Osteoblast (primary cell): ENCODE results near the gene NUP62. TPM values are rescaled to one million over a fixed set of nuclear protein-coding genes. Genes with fewer than 3 reads are reported as not detected.

Experiments
- DNase-seq: peaks from one replicate; pipeline ENCODE4 v3.0.0; 2011; ENCODE audit warnings: low spot score, mixed read lengths; ENCODE audit not compliant: insufficient read length; ENCODE audit errors: missing footprints
- H2AFZ ChIP-seq: 2 replicates; pipeline ENCODE4 v1.6.0; 2011; ENCODE audit warnings: mild to moderate bottlenecking, low read length
- H3K27ac ChIP-seq: 2 replicates; pipeline ENCODE4 v1.5.1; 2011; ENCODE audit warnings: mild to moderate bottlenecking, low read depth, low read length, moderate library complexity
- H3K27me3 ChIP-seq: 2 replicates; pipeline ENCODE4 v1.6.0; 2012; ENCODE audit warnings: mild to moderate bottlenecking, control low read depth, inconsistent platforms, low read length, moderate library complexity; ENCODE audit not compliant: insufficient read depth
- H3K36me3 ChIP-seq: 2 replicates; pipeline ENCODE4 v1.5.1; 2011; ENCODE audit warnings: mild to moderate bottlenecking, low read length, control low read depth, moderate library complexity; ENCODE audit not compliant: insufficient read depth
- H3K4me1 ChIP-seq: 2 replicates; pipeline ENCODE4 v1.5.1; 2011; ENCODE audit warnings: mild to moderate bottlenecking, low read length, control low read depth, moderate library complexity; ENCODE audit not compliant: insufficient read depth
- H3K4me2 ChIP-seq: 2 replicates; pipeline ENCODE4 v1.6.0; 2011; ENCODE audit warnings: mild to moderate bottlenecking, low read length; ENCODE audit not compliant: insufficient read depth
- H3K4me3 ChIP-seq: fragments of 200-600 bp; sonication (generic); 3 replicates; pipeline ENCODE4 v1.5.1; 2012; ENCODE audit warnings: mild to moderate bottlenecking, low read length, inconsistent platforms; ENCODE audit not compliant: insufficient read depth
- H3K79me2 ChIP-seq: 2 replicates; pipeline ENCODE4 v1.6.0; 2012; ENCODE audit warnings: mild to moderate bottlenecking, low read length, control low read depth, inconsistent platforms; ENCODE audit not compliant: insufficient read depth
- H3K9me3 ChIP-seq: 2 replicates; pipeline ENCODE4 v1.5.1; 2011; ENCODE audit warnings: low read depth, low read length, control low read depth
- H4K20me1 ChIP-seq: 2 replicates; pipeline ENCODE4 v1.6.0; 2012; ENCODE audit warnings: mild to moderate bottlenecking, low read length, control low read depth; ENCODE audit not compliant: insufficient read depth
- total RNA-seq: library from RNA; depleted of rRNA; stranded (reverse); fragments of >200 nt; gene quantifications from 2 replicates; pipeline ENCODE4 v1.2.3, GENCODE V29; 2012
- TF ChIP-seq, protein P1 (sequence below): IDR thresholded peaks from 2 replicates; pipeline ENCODE4 v1.5.1; 2011; ENCODE audit warnings: mild to moderate bottlenecking, low read depth, low read length, moderate library complexity; ENCODE audit errors: extremely low read depth

Gene NUP62
- total RNA-seq, 1 donor, result 22.8 TPM

DNA sequence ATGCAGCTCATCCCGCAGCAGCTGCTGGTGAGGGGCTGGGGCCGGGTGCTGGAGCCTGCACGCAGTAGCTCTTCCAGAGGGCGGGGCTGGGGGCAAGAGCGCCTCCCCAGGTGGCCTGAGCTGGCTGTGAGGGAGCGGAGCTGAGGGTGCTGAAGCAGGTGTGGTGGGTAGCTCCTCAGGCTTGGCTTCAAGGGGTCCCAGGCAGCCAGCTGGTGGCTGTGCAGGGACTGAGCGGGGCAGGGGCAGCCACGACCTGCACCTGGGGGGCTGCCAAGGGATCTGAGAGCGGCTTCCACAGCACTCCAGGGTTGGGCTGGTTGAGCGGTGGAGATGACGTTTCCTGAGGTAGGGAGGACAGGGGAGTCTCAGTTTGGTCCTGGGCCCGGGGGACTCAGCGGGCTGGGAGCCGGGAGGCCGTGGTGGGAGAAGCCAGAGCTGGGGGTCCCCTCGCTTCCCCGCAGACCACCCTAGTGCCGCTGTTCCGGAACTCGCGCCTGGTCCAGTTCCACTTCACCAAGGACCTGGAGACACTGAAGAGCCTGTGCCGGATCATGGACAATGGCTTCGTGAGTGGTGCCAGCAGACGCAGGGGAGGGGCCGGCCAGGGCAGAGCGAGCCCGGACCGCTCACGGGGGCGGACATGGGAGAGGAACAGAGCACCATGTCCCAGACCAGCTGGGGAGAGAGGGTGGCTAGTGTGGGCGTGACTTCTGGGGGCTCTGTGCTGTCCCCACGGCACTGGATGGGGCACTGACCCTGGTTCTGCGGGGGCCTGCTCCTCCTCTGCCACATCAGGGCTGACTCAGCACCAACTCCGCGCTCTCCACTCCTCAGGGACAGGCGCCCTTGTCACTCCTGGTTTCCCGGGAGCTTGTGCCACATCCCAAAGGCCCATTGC, 71.0 kb downstream of the NUP62 start:
- Histone ChIP-seq H3K9me3 (no peaks in the 10 kb centered on the region), H2AFZ (no peak overlapping the region), H3K36me3 (peaks cover 54% of the 10 kb centered on the region), H3K4me3 (no peak overlapping the region), H3K79me2 (peaks cover 26% of the 10 kb centered on the region), H3K4me1 (peaks cover 19% of the 10 kb centered on the region), H3K27me3 (no peaks in the 10 kb centered on the region), H3K27ac (peak overlapping the region; percentile 52), H3K4me2 (no peak overlapping the region), H4K20me1 (peaks cover 29% of the 10 kb centered on the region)
- peak; percentile 94 for DNase-seq
- TF ChIP-seq, protein P1, sequence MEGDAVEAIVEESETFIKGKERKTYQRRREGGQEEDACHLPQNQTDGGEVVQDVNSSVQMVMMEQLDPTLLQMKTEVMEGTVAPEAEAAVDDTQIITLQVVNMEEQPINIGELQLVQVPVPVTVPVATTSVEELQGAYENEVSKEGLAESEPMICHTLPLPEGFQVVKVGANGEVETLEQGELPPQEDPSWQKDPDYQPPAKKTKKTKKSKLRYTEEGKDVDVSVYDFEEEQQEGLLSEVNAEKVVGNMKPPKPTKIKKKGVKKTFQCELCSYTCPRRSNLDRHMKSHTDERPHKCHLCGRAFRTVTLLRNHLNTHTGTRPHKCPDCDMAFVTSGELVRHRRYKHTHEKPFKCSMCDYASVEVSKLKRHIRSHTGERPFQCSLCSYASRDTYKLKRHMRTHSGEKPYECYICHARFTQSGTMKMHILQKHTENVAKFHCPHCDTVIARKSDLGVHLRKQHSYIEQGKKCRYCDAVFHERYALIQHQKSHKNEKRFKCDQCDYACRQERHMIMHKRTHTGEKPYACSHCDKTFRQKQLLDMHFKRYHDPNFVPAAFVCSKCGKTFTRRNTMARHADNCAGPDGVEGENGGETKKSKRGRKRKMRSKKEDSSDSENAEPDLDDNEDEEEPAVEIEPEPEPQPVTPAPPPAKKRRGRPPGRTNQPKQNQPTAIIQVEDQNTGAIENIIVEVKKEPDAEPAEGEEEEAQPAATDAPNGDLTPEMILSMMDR, result no peak

DNA sequence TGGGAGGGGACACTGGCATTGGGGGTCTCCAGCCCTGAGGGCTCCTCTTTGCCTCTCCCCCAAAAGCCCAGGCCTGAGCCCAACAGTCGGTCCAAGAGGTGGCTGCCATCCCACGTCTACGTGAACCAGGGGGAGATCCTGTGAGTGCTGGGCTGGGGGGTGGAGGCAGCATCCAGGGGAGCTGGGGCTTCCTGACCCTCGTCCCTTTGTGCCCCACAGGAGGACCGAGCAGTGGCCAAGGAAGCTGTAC, 71.5 kb downstream of the NUP62 start:
- Histone ChIP-seq H2AFZ (no peak overlapping the region), H4K20me1 (peaks cover 30% of the 10 kb centered on the region), H3K27ac (no peak overlapping the region), H3K4me2 (no peak overlapping the region), H3K4me1 (peaks cover 25% of the 10 kb centered on the region), H3K27me3 (no peaks in the 10 kb centered on the region), H3K79me2 (peaks cover 24% of the 10 kb centered on the region), H3K36me3 (peaks cover 50% of the 10 kb centered on the region), H3K9me3 (no peaks in the 10 kb centered on the region), H3K4me3 (no peak overlapping the region)
- TF ChIP-seq, protein P1, result no peak
- DNase-seq, result no peak

- peaks cover 35% of the 10 kb centered on the region for H4K20me1 ChIP-seq
- peaks cover 29% of the 10 kb centered on the region for H3K79me2 ChIP-seq
- no peaks in the 10 kb centered on the region for H3K27me3 ChIP-seq
- H3K9me3 ChIP-seq, result no peaks in the 10 kb centered on the region
- H3K4me1 ChIP-seq, result peaks cover 30% of the 10 kb centered on the region
- H3K4me2 ChIP-seq, result no peak overlapping the region
- DNase-seq, result no peak
- H3K36me3 ChIP-seq, result peaks cover 46% of the 10 kb centered on the region
- H3K27ac ChIP-seq, result no peak overlapping the region
- TF ChIP-seq, protein P1, result no peak
- H2AFZ ChIP-seq, result no peak overlapping the region
- H3K4me3 ChIP-seq, result no peak overlapping the region
Measured at GRCh38 chr19:49857061-49857837, 72.1 kb downstream of the NUP62 start.

Other genes starting within 250 kb of the NUP62 start
- gene ADM5, start 239.9 kb downstream of the NUP62 start, total RNA-seq, result under 0.01 and 0.29 TPM in 2 replicates
- 10.9 and 17.0 TPM in 2 replicates for gene CPT1C, start 238.4 kb downstream of the NUP62 start, total RNA-seq
- gene TSKS, start 166.2 kb downstream of the NUP62 start, total RNA-seq, result not detected in 2 replicates
- 93.1 and 98.1 TPM in 2 replicates for gene AP2A1, start 162.5 kb downstream of the NUP62 start, total RNA-seq
- 18.6 and 29.7 TPM in 2 replicates for gene FUZ, start 116.2 kb downstream of the NUP62 start, total RNA-seq
- gene MED25, start 111.2 kb downstream of the NUP62 start, total RNA-seq, result 19.5 and 20.9 TPM in 2 replicates
- 39.4 and 43.3 TPM in 2 replicates for gene PTOV1, start 78.3 kb downstream of the NUP62 start, total RNA-seq
- gene PNKP, start 61.9 kb downstream of the NUP62 start, total RNA-seq, result 42.1 and 43.8 TPM in 2 replicates
- gene AKT1S1, start 52.1 kb downstream of the NUP62 start, total RNA-seq, result 13.3 and 13.4 TPM in 2 replicates
- 21.4 and 26.5 TPM in 2 replicates for gene TBC1D17, start 51.8 kb downstream of the NUP62 start, total RNA-seq
- 0.29 and 1.4 TPM in 2 replicates for gene IL4I1, start 32.6 kb downstream of the NUP62 start, total RNA-seq
- gene ATF5, start 299 bp downstream of the NUP62 start, total RNA-seq, result 6.2 and 8.3 TPM in 2 replicates
- gene SIGLEC11, start 31.7 kb upstream of the NUP62 start, total RNA-seq, result under 0.01 TPM in 1 of 2 replicates, not detected in the other
- gene VRK3, start 95.9 kb upstream of the NUP62 start, total RNA-seq, result 24.2 and 30.6 TPM in 2 replicates
- gene ZNF473, start 96.5 kb upstream of the NUP62 start, total RNA-seq, result 8.3 and 8.8 TPM in 2 replicates
- gene IZUMO2, start 233.8 kb upstream of the NUP62 start, total RNA-seq, result not detected in 2 replicates